Mucosa of descending colon (tissue), 3 donors: ENCODE measurements around the gene C3AR1. TPM values are rescaled to one million over a fixed set of nuclear protein-coding genes. Genes with fewer than 3 reads are reported as not detected.

Experiments
- ATAC-seq: fragments of 200-7000 bp; cut with Tn5 transposase; one replicate; pipeline ENCODE4 v1.9.1; 2020; ENCODE audit warnings: mild to moderate bottlenecking, moderate library complexity
- DNase-seq, 3 donors: peaks; one replicate each; pipeline ENCODE4 v3.0.0-alpha.2; 2020
- H3K36me3 ChIP-seq: fragments of 200-600 bp; one replicate; pipeline ENCODE4 v1.8.0; 2021; ENCODE audit warnings: low read depth, mild to moderate bottlenecking
- H3K4me1 ChIP-seq: fragments of 200-600 bp; one replicate; pipeline ENCODE4 v1.8.0; 2021; ENCODE audit warnings: low read depth, mild to moderate bottlenecking
- H3K4me3 ChIP-seq: fragments of 200-600 bp; one replicate; pipeline ENCODE4 v1.8.0; 2021; ENCODE audit warnings: mild to moderate bottlenecking
- H3K9me3 ChIP-seq: fragments of 200-600 bp; one replicate; pipeline ENCODE4 v1.8.0; 2021; ENCODE audit warnings: mild to moderate bottlenecking
- intact Hi-C, 2 donors: fragments of 100-400 bp; cut with DNase I in 1 of 2; cut with micrococcal nuclease in 1 of 2; formaldehyde crosslinking; loops; one replicate each; pipeline versions ENCODE4 v1.11.0 to v1.11.1; 2022; cut with DNase I, micrococcal nuclease
- total RNA-seq, 3 donors: library from RNA; stranded (reverse); fragmentation: NEBNext Ultra II Directional in 2 of 3; extraction: Animal tissue kit (Norgen Biotek cat#: 25700) in 2 of 3; gene quantifications; one replicate each; pipeline versions ENCODE4 v1.2.1 to v1.2.4, GENCODE V29; 2021 to 2023
- TF ChIP-seq, protein P1 (sequence below): fragments of 200-600 bp; IDR thresholded peaks from one replicate; pipeline ENCODE4 v1.8.0; 2022; ENCODE audit warnings: antibody characterized with exemption, mild to moderate bottlenecking
- donor health status: DM: no; HTN: no; CAD: no; lungs with moderate emphysema.
- donor health status: DM: no; HTN: no; CAD: no.
- donor health status: DM: no; HTN: yes; CAD: no.

The C3AR1 gene
- total RNA-seq, 3 donors from 2014 or later, result 2.8 to 15.5 (median 12.5) TPM

DNA sequence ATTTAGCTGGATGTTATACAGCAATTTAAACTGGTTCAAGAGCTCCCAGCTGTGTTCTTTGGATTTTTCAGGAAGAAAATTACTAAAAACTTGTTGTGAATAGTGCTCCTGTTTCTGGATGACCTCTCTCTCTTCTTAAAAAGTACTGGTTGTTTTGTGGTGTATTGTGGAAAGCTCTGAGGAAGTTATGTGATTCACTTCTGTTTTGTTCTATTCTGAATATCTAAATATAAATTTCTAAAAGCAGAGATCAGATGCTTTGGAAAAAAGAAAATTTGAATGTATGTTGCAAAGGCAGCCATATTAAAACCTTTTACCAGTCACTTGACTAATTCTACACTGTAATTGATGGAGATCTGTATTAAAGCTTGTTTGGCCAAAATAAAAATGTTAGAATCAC lies 3.4 kb upstream of the C3AR1 start:
- ATAC-seq (no peak), DNase-seq (no peak)
- TF ChIP-seq, protein P1, sequence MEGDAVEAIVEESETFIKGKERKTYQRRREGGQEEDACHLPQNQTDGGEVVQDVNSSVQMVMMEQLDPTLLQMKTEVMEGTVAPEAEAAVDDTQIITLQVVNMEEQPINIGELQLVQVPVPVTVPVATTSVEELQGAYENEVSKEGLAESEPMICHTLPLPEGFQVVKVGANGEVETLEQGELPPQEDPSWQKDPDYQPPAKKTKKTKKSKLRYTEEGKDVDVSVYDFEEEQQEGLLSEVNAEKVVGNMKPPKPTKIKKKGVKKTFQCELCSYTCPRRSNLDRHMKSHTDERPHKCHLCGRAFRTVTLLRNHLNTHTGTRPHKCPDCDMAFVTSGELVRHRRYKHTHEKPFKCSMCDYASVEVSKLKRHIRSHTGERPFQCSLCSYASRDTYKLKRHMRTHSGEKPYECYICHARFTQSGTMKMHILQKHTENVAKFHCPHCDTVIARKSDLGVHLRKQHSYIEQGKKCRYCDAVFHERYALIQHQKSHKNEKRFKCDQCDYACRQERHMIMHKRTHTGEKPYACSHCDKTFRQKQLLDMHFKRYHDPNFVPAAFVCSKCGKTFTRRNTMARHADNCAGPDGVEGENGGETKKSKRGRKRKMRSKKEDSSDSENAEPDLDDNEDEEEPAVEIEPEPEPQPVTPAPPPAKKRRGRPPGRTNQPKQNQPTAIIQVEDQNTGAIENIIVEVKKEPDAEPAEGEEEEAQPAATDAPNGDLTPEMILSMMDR, result no peak
- no peak overlapping the region for H3K4me3 ChIP-seq
- H3K36me3 ChIP-seq, result no peaks in the 10 kb centered on the region
- intact Hi-C loops, result no loop called here
- no peaks in the 10 kb centered on the region for H3K9me3 ChIP-seq
- no peaks in the 10 kb centered on the region for H3K4me1 ChIP-seq

DNA sequence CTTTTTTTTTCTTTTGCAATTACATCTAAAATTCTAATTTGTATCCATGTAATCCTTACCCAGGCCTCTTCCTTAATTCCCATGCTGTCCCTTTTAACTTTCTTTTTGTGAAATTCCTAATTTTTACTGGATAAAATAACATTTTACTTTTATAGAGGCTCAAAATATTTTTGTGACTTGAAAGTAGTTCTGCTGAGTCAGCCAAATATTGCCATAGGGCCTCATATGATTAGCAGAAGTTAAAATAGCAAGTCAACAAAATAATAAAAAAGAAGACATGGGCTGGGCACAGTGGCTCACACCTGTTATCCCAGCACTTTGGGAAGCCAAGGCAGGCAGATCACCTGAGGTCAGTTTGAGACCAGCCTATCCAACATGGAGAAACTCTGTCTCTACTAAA lies 2.0 kb downstream of the C3AR1 start:
- no peaks in the 10 kb centered on the region for H3K9me3 ChIP-seq
- TF ChIP-seq, protein P1, result no peak
- no peak overlapping the region for H3K4me3 ChIP-seq
- DNase-seq, result no peak
- intact Hi-C loops, result no loop called here
- ATAC-seq, result no peak
- H3K36me3 ChIP-seq, result no peaks in the 10 kb centered on the region
- no peaks in the 10 kb centered on the region for H3K4me1 ChIP-seq

DNA sequence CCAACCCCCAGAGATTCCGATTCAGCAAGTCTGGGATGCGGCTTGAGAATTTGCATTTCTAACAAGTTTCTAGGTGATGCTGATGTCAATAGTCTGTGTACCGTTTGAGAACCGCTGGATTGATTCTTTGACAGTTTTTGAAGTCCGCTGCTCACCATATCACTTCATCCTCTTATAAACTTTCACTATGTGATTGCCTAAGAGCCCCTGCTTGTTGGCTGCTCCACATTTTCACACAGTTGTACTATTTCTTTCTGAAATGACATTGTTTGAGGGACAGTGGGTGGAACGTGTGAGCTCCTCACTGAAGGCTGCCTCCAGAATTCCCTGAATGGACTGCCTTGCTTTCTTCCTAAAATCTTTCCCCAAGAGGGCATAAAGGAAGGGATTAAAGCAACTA lies 7.7 kb downstream of the C3AR1 start:
- DNase-seq (no peak), ATAC-seq (no peak)
- H3K4me1 ChIP-seq, result no peaks in the 10 kb centered on the region
- no peak overlapping the region for H3K4me3 ChIP-seq
- no peaks in the 10 kb centered on the region for H3K9me3 ChIP-seq
- TF ChIP-seq, protein P1, result no peak
- intact Hi-C loops, result no loop called here
- no peaks in the 10 kb centered on the region for H3K36me3 ChIP-seq

DNA sequence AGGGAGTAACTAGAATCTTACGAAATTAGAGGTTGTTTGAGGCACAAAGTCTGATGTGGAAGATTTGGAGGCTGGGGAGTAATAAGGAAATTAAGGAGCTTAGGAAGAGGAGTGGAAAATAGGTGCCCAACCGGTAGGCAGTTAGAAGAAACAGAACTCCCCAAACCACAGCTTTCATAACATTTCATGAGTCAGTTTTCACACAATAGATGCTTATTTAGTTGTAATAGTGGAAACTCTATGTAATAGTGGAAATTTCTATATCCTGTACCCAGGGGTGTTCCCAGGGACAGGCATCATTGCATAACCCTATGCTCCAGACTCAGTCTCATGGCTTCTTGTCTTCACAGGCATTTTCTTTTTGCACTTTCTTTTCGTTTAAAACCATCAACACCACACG lies 8.3 kb downstream of the C3AR1 start:
- no peak for DNase-seq
- peak; percentile 31 for ATAC-seq
- Histone ChIP-seq H3K9me3 (no peaks in the 10 kb centered on the region), H3K4me3 (no peak overlapping the region), H3K4me1 (no peaks in the 10 kb centered on the region), H3K36me3 (no peaks in the 10 kb centered on the region)
- intact Hi-C loops, result no loop called here
- TF ChIP-seq, protein P1, result no peak

DNA sequence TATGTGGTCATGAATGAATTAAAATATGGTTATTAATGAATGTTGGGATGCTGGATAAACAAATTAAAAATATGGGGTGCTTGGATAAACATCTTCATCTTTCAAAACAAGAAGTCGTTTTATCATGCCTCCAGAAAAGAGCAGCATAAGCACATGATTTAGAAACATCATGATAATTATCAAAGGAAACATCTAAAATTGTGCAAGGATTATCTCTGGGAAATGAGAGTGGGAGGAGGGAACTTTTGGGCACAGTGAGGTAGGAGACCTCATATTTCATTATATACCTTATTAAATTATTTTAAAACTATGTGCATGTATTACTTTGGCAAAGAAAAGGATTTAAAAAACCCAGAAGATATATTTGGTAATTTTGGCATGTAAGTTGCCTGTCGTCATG lies 8.9 kb downstream of the C3AR1 start:
- TF ChIP-seq, protein P1, result no peak
- intact Hi-C loops, result no loop called here
- ATAC-seq (no peak), DNase-seq (no peak)
- no peaks in the 10 kb centered on the region for H3K9me3 ChIP-seq
- no peaks in the 10 kb centered on the region for H3K36me3 ChIP-seq
- no peak overlapping the region for H3K4me3 ChIP-seq
- no peaks in the 10 kb centered on the region for H3K4me1 ChIP-seq

DNA sequence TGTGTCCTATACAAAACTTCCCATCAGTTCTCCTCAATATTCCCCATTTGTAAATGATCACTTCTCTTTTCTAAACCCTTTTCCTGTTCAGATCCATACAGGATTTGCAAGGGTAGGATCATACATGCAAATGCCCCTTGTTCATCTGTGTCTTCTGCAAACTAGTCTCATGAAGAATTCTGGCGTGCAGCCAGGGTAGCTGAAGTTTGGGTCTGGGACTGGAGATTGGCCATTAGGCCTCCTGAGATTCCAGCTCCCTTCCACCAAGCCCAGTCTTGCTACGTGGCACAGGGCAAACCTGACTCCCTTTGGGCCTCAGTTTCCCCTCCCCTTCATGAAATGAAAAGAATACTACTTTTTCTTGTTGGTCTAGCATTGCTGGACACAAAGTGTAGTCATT lies 11.3 kb downstream of the C3AR1 start:
- no peak for DNase-seq
- H3K36me3 ChIP-seq, result no peaks in the 10 kb centered on the region

More for the DNA sequence above, 11.3 kb downstream of the C3AR1 start:
- TF ChIP-seq, protein P1, result no peak
- Histone ChIP-seq H3K9me3 (no peaks in the 10 kb centered on the region), H3K4me3 (no peak overlapping the region), H3K4me1 (no peaks in the 10 kb centered on the region)
- ATAC-seq, result no peak
- intact Hi-C loops, result no loop called here
